SK-N-SH (cell line): ENCODE results near the gene ANO3. TPM values are rescaled to one million over a fixed set of nuclear protein-coding genes. Genes with fewer than 3 reads are reported as not detected.

Experiments
- CTCF ChIA-PET: fragments of 300-600, 350-600 bp; formaldehyde crosslinking; extraction: SDS; loops from one replicate; lab custom pipeline; 2021; lab: Yijun Ruan, JAX
- POLR2A ChIA-PET: fragments of 350-600 bp; sonication (Branson Sonifier 250); formaldehyde crosslinking; extraction: SDS; loops from one replicate; lab custom pipeline; 2020; ENCODE audit warnings: antibody characterized with exemption, inconsistent platforms; lab: Yijun Ruan, JAX
- DNase-seq: peaks from one replicate; pipeline ENCODE4 v3.0.0; 2012
- H2AFZ ChIP-seq: fragments of 200-600 bp; sonication (generic); 2 replicates; pipeline ENCODE4 v1.8.1; 2016; ENCODE audit warnings: antibody characterized with exemption, mild to moderate bottlenecking, low read depth
- H3F3A ChIP-seq: fragments of 200-600 bp; sonication (generic); replicated peaks from 2 replicates; pipeline ENCODE3; 2016; ENCODE audit warnings: antibody characterized with exemption, mild to moderate bottlenecking; ENCODE audit not compliant: insufficient read depth
- H3K27ac ChIP-seq, 2 experiments: fragments of 200-500 bp in 1 of 2; fragments of 200-600 bp in 1 of 2; sonication (Bioruptor generic) in 1 of 2; sonication (generic), shearing (Covaris generic) in 1 of 2; 2 replicates each; pipeline versions ENCODE4 v1.5.1 to v1.6.1; 2014 to 2016; ENCODE audit warnings: low read depth in 2 of 2, inconsistent platforms in 1 of 2, low read length in 1 of 2, mild to moderate bottlenecking in 1 of 2, mixed read lengths in 1 of 2
- H3K27me3 ChIP-seq: fragments of 200-600 bp; sonication (generic), shearing (Covaris generic); 2 replicates; pipeline ENCODE4 v1.6.1; 2016; ENCODE audit warnings: mixed run types; ENCODE audit not compliant: insufficient read depth
- H3K36me3 ChIP-seq, 2 experiments: fragments of 200-500 bp in 1 of 2; fragments of 200-600 bp in 1 of 2; sonication (Bioruptor generic) in 1 of 2; sonication (generic) in 1 of 2; replicated peaks in 1 of 2; 2 replicates each; pipeline versions ENCODE3 to v1.5.1; 2014 to 2016; ENCODE audit warnings: low read length in 1 of 2, mild to moderate bottlenecking in 1 of 2; ENCODE audit not compliant: insufficient read depth in 2 of 2, control insufficient read depth in 1 of 2
- H3K4me1 ChIP-seq, 2 experiments: fragments of 200-500 bp in 1 of 2; fragments of 200-600 bp in 1 of 2; sonication (Bioruptor generic) in 1 of 2; sonication (generic), shearing (Covaris generic) in 1 of 2; 2 replicates each; pipeline versions ENCODE4 v1.5.1 to v1.6.1; 2014 to 2016; ENCODE audit warnings: low read depth in 1 of 2, low read length in 1 of 2, mixed run types in 1 of 2; ENCODE audit not compliant: insufficient read depth in 2 of 2, control insufficient read depth in 1 of 2
- H3K4me2 ChIP-seq: fragments of 200-600 bp; sonication (generic), shearing (Covaris generic); 2 replicates; pipeline ENCODE4 v1.6.1; 2017; ENCODE audit warnings: mixed run types
- H3K4me3 ChIP-seq, 2 experiments: fragments of 200-500 bp in 1 of 2; fragments of 200-600 bp in 1 of 2; sonication (Bioruptor generic) in 1 of 2; sonication (generic), shearing (Covaris generic) in 1 of 2; 2 replicates each; pipeline versions ENCODE4 v1.5.1 to v1.8.1; 2014 to 2016; ENCODE audit warnings: low read depth in 2 of 2, inconsistent platforms in 1 of 2, low read length in 1 of 2, mild to moderate bottlenecking in 1 of 2, mixed read lengths in 1 of 2, moderate library complexity in 1 of 2
- H3K79me2 ChIP-seq: fragments of 200-600 bp; sonication (generic); 2 replicates; pipeline ENCODE4 v1.8.1; 2017; ENCODE audit warnings: mild to moderate bottlenecking; ENCODE audit not compliant: insufficient read depth
- H3K9ac ChIP-seq: fragments of 200-600 bp; sonication (generic); 2 replicates; pipeline ENCODE4 v1.6.1; 2017; ENCODE audit warnings: mixed run types
- H3K9me2 ChIP-seq: fragments of 200-600 bp; sonication (generic); 2 replicates; pipeline ENCODE4 v1.6.1; 2017; ENCODE audit warnings: mixed run types
- H3K9me3 ChIP-seq: fragments of 200-600 bp; sonication (generic); 2 replicates; pipeline ENCODE4 v1.6.1; 2017; ENCODE audit warnings: mixed run types, mild to moderate bottlenecking, moderate library complexity
- H4K20me1 ChIP-seq: fragments of 200-600 bp; sonication (generic); 2 replicates; pipeline ENCODE4 v1.6.1; 2017; ENCODE audit warnings: mild to moderate bottlenecking, mixed run types; ENCODE audit not compliant: insufficient read depth
- CHD2 ChIP-seq: fragments of 150-350 bp; IDR thresholded peaks from 2 replicates; pipeline ENCODE4 v1.6.1; 2018; ENCODE audit warnings: low read length; ENCODE audit not compliant: partially characterized antibody
- EZH2phosphoT487 ChIP-seq: fragments of 200-600 bp; sonication (generic); IDR thresholded peaks from 2 replicates; pipeline ENCODE4 v1.6.1; 2017; ENCODE audit warnings: low read depth, mixed run types, mild to moderate bottlenecking, antibody characterized with exemption, moderate library complexity, borderline replicate concordance
- FOSL2 ChIP-seq: IDR thresholded peaks from 2 replicates; pipeline ENCODE4 v1.4.0; 2012; ENCODE audit warnings: low read depth, mild to moderate bottlenecking, moderate library complexity, borderline replicate concordance
- FOXJ3 ChIP-seq: sonication (generic); formaldehyde crosslinking; IDR thresholded peaks from 2 replicates; pipeline ENCODE4 v1.5.1; 2020; ENCODE audit warnings: mild to moderate bottlenecking, missing genetic modification reagents
- FOXM1 ChIP-seq: IDR thresholded peaks from 2 replicates; pipeline ENCODE4 v1.4.0; 2012; ENCODE audit warnings: low read depth, mild to moderate bottlenecking
- GATA2 ChIP-seq: sonication (generic); formaldehyde crosslinking; IDR thresholded peaks from 2 replicates; pipeline ENCODE4 v1.5.0; 2020; ENCODE audit warnings: mild to moderate bottlenecking, missing genetic modification reagents
- JUND ChIP-seq: IDR thresholded peaks from 2 replicates; pipeline ENCODE4 v1.4.0; 2012
- MEF2A ChIP-seq: IDR thresholded peaks from 2 replicates; pipeline ENCODE4 v1.4.0; 2012; ENCODE audit warnings: low read depth, borderline replicate concordance
- RAD21 ChIP-seq: IDR thresholded peaks from 2 replicates; pipeline ENCODE4 v1.6.1; 2012; ENCODE audit warnings: mild to moderate bottlenecking, low read length
- SIN3A ChIP-seq: IDR thresholded peaks from 2 replicates; pipeline ENCODE4 v1.6.1; 2012; ENCODE audit warnings: low read depth, mild to moderate bottlenecking, low read length, moderate library complexity, borderline replicate concordance
- SMC3 ChIP-seq: IDR thresholded peaks from 2 replicates; pipeline ENCODE4 v1.6.1; 2012; ENCODE audit warnings: low read depth, low read length, improper control_type of control experiment
- TAF1 ChIP-seq: IDR thresholded peaks from 2 replicates; pipeline ENCODE4 v1.6.1; 2012; ENCODE audit warnings: low read depth, mild to moderate bottlenecking, low read length, moderate library complexity, borderline replicate concordance
- TCF12 ChIP-seq: IDR thresholded peaks from 2 replicates; pipeline ENCODE4 v1.4.0; 2012
- WGBS: methylation state at CpG from one replicate; pipeline ENCODE4 v1.1.6; 2017; ENCODE audit warnings: low lambda C conversion rate; 5-methylcytosine and 5-hydroxymethylcytosine counted together
- polyA plus RNA-seq, 3 experiments: library from polyadenylated mRNA; depleted of rRNA; stranded (reverse); fragments of >200 nt; gene quantifications; 2 replicates each; pipeline ENCODE4 v1.2.3, GENCODE V29; 2012
- TF ChIP-seq, protein P1 (sequence below): IDR thresholded peaks from 2 replicates; pipeline ENCODE4 v1.4.0; 2012; ENCODE audit warnings: low read depth
- TF ChIP-seq, protein P2 (sequence below): IDR thresholded peaks from 2 replicates; pipeline ENCODE4 v1.4.0; 2012; ENCODE audit warnings: low read depth, borderline replicate concordance
- TF ChIP-seq, protein P3 (sequence below): IDR thresholded peaks from 2 replicates; pipeline ENCODE4 v1.4.0; 2012; ENCODE audit warnings: low read depth, borderline replicate concordance
- TF ChIP-seq, protein P4 (sequence below): IDR thresholded peaks from 2 replicates; pipeline ENCODE4; 2012
- TF ChIP-seq, protein P5 (sequence below): fragments of 150-350 bp; IDR thresholded peaks from 2 replicates; pipeline ENCODE4 v1.6.1; 2016; ENCODE audit warnings: mild to moderate bottlenecking, low read depth, low read length

Gene ANO3
- polyA plus RNA-seq, 1 of the 3 experiments (the other 2 are of a cell fraction) = 0.13 TPM

DNA sequence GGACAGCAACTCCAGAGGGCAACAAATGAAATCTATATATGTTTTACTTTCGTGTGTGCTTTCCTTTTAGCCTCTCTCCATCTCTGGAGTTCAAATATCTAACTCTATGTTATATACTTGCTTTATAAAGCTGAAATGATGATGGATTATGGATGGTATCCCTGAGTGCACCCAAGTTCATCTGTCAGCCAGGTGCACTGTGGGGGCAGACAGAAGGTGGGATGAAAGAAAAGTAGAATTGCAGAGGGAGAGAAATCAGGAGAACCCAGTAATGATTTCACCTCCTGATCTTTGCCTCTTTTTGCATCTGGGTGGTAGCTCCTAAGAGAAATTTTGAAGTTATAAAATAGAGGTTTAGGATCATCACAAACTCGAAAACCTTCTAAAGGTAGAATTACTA lies 237.7 kb downstream of the ANO3 start:
- H3K4me1 ChIP-seq = peaks cover 8 to 12% of the 10 kb centered on the region in 2 experiments; a peak in 2 of 4 replicates
- no peaks in the 10 kb centered on the region for H3K9me2 ChIP-seq
- H3K27ac ChIP-seq = no peak overlapping the region
- H3K4me2 ChIP-seq = no peak overlapping the region
- no peaks in the 10 kb centered on the region for H4K20me1 ChIP-seq
- WGBS = 41% methylated on average over 2 of the region's 2 CpGs
- no peaks in the 10 kb centered on the region for H3F3A ChIP-seq
- H2AFZ ChIP-seq = no peak overlapping the region
- no peaks in the 10 kb centered on the region for H3K36me3 ChIP-seq
- H3K4me3 ChIP-seq = no peak overlapping the region
- no peaks in the 10 kb centered on the region for H3K27me3 ChIP-seq
- H3K9me3 ChIP-seq = no peaks in the 10 kb centered on the region
- TF ChIP-seq TAF1 (no peak), GATA2 (CRISPR knock-in tag) (no peak), FOXJ3 (no peak), SMC3 (no peak), RAD21 (no peak), FOXM1 (no peak), CHD2 (no peak), FOSL2 (no peak), MEF2A (no peak), EZH2phosphoT487 (no peak)
- TF ChIP-seq, protein P1, sequence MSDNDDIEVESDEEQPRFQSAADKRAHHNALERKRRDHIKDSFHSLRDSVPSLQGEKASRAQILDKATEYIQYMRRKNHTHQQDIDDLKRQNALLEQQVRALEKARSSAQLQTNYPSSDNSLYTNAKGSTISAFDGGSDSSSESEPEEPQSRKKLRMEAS = no peak
- TF ChIP-seq, protein P2, sequence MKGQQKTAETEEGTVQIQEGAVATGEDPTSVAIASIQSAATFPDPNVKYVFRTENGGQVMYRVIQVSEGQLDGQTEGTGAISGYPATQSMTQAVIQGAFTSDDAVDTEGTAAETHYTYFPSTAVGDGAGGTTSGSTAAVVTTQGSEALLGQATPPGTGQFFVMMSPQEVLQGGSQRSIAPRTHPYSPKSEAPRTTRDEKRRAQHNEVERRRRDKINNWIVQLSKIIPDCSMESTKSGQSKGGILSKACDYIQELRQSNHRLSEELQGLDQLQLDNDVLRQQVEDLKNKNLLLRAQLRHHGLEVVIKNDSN = no peak
- TF ChIP-seq, protein P3, sequence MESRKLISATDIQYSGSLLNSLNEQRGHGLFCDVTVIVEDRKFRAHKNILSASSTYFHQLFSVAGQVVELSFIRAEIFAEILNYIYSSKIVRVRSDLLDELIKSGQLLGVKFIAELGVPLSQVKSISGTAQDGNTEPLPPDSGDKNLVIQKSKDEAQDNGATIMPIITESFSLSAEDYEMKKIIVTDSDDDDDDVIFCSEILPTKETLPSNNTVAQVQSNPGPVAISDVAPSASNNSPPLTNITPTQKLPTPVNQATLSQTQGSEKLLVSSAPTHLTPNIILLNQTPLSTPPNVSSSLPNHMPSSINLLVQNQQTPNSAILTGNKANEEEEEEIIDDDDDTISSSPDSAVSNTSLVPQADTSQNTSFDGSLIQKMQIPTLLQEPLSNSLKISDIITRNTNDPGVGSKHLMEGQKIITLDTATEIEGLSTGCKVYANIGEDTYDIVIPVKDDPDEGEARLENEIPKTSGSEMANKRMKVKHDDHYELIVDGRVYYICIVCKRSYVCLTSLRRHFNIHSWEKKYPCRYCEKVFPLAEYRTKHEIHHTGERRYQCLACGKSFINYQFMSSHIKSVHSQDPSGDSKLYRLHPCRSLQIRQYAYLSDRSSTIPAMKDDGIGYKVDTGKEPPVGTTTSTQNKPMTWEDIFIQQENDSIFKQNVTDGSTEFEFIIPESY = no peak
- ChIA-PET POLR2A (no interaction called here), CTCF (interaction anchor here (1.8 kb wide), 1 partner anchor 18 kb away, joined by 5 read pairs; no protein-coding TSS in a partner anchor)
- H3K9ac ChIP-seq = no peak overlapping the region
- no peaks in the 10 kb centered on the region for H3K79me2 ChIP-seq
- no peak for DNase-seq

DNA sequence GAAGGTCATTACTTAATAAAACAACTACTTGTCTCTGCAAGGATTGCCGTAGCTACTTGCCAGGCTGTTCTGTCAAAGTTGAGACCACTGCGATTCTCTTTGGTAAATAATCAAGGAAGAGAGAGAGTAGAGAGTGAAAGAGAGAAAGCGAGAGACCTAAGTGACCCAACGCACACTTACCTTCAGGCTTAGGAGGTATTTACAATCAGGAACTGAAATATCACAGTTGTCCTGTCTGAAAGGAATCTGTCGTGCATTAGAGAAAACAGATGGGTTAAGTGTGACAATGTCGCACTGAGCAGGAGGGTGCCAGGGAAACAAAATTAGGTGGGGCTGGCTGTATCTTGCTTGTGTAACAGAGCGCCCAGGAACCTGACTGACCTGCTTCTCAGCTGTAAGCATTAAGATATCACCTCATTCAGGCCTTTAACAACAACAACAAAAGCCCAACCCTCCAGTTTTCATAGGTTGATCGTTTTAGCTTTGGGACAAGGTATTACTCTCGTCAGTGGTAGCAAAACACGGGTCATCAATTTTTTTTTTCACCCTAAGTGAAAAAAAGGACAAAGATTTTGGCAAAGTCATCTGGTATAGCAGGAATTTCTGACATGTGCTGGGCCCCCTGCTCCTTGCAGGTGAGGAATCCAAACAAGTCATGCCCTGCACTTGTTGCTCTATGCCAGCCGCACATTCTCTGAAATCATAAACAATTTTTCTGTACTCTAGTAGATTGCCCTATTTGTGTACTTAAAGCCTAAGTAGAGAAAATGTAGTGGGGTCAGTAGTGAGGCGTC lies 240.1 kb downstream of the ANO3 start, which contains the start of gene MUC15:
TSS of gene MUC15 (minus strand) at position 403 of the 794 bp plus-strand sequence. CDS start 5,169 bp downstream, outside the sequence.
- Histone ChIP-seq H3F3A (no peaks in the 10 kb centered on the region), H3K9ac (no peak within 1 kb of the TSS), H2AFZ (no peak within 1 kb of the TSS), H3K27ac (no peak within 1 kb of the TSS; a peak in 1 of 4 replicates), H3K36me3 (no peaks in the 10 kb centered on the region), H3K4me1 (peaks cover 8 to 12% of the 10 kb centered on the region in 2 experiments; a peak in 2 of 4 replicates), H3K79me2 (no peaks in the 10 kb centered on the region), H3K4me3 (no peak within 1 kb of the TSS), H4K20me1 (no peaks in the 10 kb centered on the region), H3K27me3 (no peaks in the 10 kb centered on the region), H3K9me3 (no peaks in the 10 kb centered on the region), H3K4me2 (no peak within 1 kb of the TSS), H3K9me2 (no peaks in the 10 kb centered on the region)
- DNase-seq = no peak
- POLR2A ChIA-PET = no interaction called here
- CTCF ChIA-PET = interaction anchor here (0.8 to 1.4 kb wide), 4 partner anchors 13 to 21 kb away, joined by 3 to 4 read pairs (median 4); no protein-coding TSS in a partner anchor
- 79% methylated on average over 12 of the region's 12 CpGs for WGBS
- TF ChIP-seq FOSL2 (no peak), TCF12 (no peak), SIN3A (no peak), JUND (no peak)
- TF ChIP-seq, protein P4, sequence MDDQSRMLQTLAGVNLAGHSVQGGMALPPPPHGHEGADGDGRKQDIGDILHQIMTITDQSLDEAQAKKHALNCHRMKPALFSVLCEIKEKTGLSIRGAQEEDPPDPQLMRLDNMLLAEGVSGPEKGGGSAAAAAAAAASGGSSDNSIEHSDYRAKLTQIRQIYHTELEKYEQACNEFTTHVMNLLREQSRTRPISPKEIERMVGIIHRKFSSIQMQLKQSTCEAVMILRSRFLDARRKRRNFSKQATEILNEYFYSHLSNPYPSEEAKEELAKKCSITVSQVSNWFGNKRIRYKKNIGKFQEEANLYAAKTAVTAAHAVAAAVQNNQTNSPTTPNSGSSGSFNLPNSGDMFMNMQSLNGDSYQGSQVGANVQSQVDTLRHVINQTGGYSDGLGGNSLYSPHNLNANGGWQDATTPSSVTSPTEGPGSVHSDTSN = no peak
- TF ChIP-seq, protein P3 = no peak
- TF ChIP-seq, protein P2 = no peak
- TF ChIP-seq, protein P5, sequence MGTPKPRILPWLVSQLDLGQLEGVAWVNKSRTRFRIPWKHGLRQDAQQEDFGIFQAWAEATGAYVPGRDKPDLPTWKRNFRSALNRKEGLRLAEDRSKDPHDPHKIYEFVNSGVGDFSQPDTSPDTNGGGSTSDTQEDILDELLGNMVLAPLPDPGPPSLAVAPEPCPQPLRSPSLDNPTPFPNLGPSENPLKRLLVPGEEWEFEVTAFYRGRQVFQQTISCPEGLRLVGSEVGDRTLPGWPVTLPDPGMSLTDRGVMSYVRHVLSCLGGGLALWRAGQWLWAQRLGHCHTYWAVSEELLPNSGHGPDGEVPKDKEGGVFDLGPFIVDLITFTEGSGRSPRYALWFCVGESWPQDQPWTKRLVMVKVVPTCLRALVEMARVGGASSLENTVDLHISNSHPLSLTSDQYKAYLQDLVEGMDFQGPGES = no peak
